GM12892 (cell line): ENCODE data around the gene TGFBR2.

Experiments
- POLR2A ChIP-seq: IDR thresholded peaks from 2 replicates; pipeline ENCODE4 v1.6.1; 2011; ENCODE audit warnings: low read depth, low read length, control low read depth
- POLR2AphosphoS5 ChIP-seq: IDR thresholded peaks from 2 replicates; pipeline ENCODE4 v1.6.1; 2011; ENCODE audit warnings: low read depth, low read length, control low read depth
- TAF1 ChIP-seq: IDR thresholded peaks from 2 replicates; pipeline ENCODE4 v1.6.1; 2011; ENCODE audit warnings: low read depth, mild to moderate bottlenecking, control low read depth, low read length, borderline replicate concordance

DNA sequence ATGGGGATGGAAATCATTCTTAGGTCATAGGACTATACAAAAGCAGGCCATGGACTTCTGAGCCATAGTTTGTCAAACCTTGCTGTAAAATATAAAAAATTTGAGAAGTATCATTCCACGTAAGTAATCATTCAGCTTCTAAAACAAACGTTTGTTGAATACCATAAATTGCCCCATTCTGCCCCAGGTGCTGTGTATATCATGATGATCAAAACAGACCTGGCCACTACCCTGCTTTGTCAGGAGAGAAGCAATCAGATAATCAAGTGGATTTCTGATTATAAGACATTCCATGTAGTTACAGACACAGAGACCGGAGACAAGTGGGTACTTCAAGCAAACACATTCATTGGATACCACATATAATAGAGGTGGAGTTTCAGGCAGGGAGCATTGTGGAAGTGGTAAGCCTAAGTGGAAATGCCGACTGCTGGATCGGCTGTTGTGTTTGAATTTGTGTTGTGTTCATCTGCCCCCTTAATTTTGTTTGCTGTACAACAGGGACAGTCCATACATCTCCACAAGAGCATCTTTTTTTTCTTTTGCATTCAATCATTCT lies 61.7 kb downstream of the TGFBR2 start:
- TF ChIP-seq POLR2A (no peak), TAF1 (no peak), POLR2AphosphoS5 (no peak)
